Neutrophil (primary cell): Measurements from ENCODE around the gene WNT5B.

Source experiments
- H3K27ac ChIP-seq: fragments of 200-600 bp; sonication (generic); 2 replicates; pipeline ENCODE4 v1.5.1; 2016; ENCODE audit warnings: mild to moderate bottlenecking, moderate library complexity
- H3K27me3 ChIP-seq: fragments of 200-600 bp; sonication (generic); 2 replicates; pipeline ENCODE4 v1.6.0; 2016; ENCODE audit warnings: mild to moderate bottlenecking
- H3K36me3 ChIP-seq: fragments of 200-600 bp; sonication (generic); 2 replicates; pipeline ENCODE4 v1.5.1; 2017
- H3K4me1 ChIP-seq, 2 experiments: fragments of 200-600 bp in 1 of 2; sonication (generic) in 1 of 2; 1 replicate in 1 of 2; 2 replicates in 1 of 2; pipeline versions ENCODE4 v1.5.1 to v1.6.1; 2013 to 2016; ENCODE audit warnings: low read depth in 1 of 2, low read length in 1 of 2, mild to moderate bottlenecking in 1 of 2, moderate library complexity in 1 of 2; ENCODE audit not compliant: control insufficient read depth in 1 of 2, insufficient read depth in 1 of 2
- H3K4me3 ChIP-seq, 2 experiments: fragments of 200-600 bp in 1 of 2; sonication (generic) in 1 of 2; 1 replicate in 1 of 2; 2 replicates in 1 of 2; pipeline ENCODE4 v1.5.1; 2013 to 2016; ENCODE audit warnings: low read depth in 1 of 2, low read length in 1 of 2, mild to moderate bottlenecking in 1 of 2, moderate library complexity in 1 of 2
- H3K9me3 ChIP-seq: fragments of 200-600 bp; sonication (generic); 2 replicates; pipeline ENCODE4 v1.5.1; 2016
- TF ChIP-seq, protein P1 (sequence below): fragments of 200-600 bp; sonication (generic); IDR thresholded peaks from 2 replicates; pipeline ENCODE4 v1.5.1; 2016; ENCODE audit warnings: antibody characterized with exemption

WNT5B gene

DNA sequence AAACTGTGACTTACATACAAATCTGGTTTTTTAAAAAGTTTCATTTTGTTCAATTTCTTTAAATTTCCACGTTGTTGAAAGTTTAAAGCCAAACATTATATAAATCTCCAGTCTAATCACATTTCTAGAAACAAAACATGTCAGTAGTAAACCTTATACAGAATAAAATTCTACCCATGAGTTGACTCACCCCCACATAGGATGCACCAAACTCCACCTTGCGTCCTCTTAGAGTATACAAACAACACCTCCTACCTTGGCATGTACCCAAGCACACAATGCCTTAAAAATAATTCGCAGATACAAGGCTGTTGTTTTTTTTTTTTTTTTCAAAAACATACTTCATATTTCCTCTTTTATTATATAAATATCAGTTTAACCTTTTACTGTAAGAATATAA lies 38.0 kb upstream of the WNT5B start:
- no peak overlapping the region for H3K4me3 ChIP-seq
- peaks cover 36 to 40% of the 10 kb centered on the region in 2 experiments for H3K4me1 ChIP-seq
- no peaks in the 10 kb centered on the region for H3K27me3 ChIP-seq
- no peak overlapping the region for H3K27ac ChIP-seq
- no peaks in the 10 kb centered on the region for H3K9me3 ChIP-seq
- TF ChIP-seq, protein P1, sequence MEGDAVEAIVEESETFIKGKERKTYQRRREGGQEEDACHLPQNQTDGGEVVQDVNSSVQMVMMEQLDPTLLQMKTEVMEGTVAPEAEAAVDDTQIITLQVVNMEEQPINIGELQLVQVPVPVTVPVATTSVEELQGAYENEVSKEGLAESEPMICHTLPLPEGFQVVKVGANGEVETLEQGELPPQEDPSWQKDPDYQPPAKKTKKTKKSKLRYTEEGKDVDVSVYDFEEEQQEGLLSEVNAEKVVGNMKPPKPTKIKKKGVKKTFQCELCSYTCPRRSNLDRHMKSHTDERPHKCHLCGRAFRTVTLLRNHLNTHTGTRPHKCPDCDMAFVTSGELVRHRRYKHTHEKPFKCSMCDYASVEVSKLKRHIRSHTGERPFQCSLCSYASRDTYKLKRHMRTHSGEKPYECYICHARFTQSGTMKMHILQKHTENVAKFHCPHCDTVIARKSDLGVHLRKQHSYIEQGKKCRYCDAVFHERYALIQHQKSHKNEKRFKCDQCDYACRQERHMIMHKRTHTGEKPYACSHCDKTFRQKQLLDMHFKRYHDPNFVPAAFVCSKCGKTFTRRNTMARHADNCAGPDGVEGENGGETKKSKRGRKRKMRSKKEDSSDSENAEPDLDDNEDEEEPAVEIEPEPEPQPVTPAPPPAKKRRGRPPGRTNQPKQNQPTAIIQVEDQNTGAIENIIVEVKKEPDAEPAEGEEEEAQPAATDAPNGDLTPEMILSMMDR = no peak
- no peaks in the 10 kb centered on the region for H3K36me3 ChIP-seq

- Histone ChIP-seq H3K9me3 (no peaks in the 10 kb centered on the region), H3K4me1 (peaks cover 36 to 43% of the 10 kb centered on the region in 2 experiments), H3K4me3 (peak overlapping the region in 1 of 2 experiments; percentile 74), H3K36me3 (no peaks in the 10 kb centered on the region), H3K27me3 (no peaks in the 10 kb centered on the region), H3K27ac (no peak overlapping the region)
- TF ChIP-seq, protein P1 = no peak
Observed at GRCh38 chr12:1591543-1591942, 37.5 kb upstream of the WNT5B start.

GRCh38 chr12:1592444-1593173 lies 36.4 kb upstream of the WNT5B start:
- Histone ChIP-seq H3K27me3 (no peaks in the 10 kb centered on the region), H3K4me3 (peak overlapping the region; percentile 74 to 79), H3K9me3 (no peaks in the 10 kb centered on the region), H3K4me1 (peaks cover 36 to 43% of the 10 kb centered on the region in 2 experiments), H3K36me3 (no peaks in the 10 kb centered on the region), H3K27ac (peak overlapping the region; percentile 93)
- TF ChIP-seq, protein P1 = no peak

DNA sequence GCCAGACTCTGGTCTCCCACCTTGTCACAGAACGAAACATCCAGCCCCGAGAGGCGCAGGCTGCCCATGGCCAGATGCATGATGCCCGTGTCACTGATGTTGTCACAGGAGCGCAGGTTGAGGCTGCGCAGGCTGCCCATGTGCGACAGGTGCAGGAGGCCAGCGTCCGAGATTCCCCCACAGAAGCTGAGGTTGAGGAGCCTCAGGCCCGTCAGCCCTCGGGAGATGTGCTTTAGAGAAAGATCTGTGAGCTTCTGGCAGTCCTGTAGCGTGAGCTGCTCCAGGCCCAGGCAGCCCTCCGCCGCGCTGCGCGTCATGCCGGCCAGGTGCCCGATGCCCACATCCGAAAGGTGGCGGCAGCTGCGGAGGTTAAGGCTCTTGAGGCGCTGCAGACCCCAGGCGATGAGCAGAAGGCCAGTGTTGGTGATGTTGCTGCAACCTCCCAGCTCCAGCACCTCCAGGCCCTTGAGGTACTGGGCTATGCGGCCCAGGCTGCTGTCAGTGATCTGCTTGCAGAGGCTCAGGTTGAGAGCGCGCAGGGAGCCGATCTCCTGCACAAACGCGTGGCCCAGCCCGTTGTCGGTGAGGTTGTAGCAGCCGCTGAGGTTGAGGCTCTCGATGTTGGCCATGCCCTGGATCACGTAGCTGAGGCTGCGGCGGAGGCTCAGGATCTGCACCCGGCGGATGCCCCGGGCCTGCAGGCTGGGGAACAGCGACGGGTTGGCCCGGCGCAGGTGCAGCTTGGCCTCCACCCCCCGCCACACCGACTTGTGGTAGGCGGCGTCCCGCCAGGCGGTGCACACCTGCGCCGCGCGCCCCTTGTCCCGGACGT lies 35.6 kb upstream of the WNT5B start:
- TF ChIP-seq, protein P1 = no peak
- H3K4me3 ChIP-seq = peak overlapping the region; percentile 74 to 79
- no peaks in the 10 kb centered on the region for H3K36me3 ChIP-seq
- peaks cover 36 to 43% of the 10 kb centered on the region in 2 experiments for H3K4me1 ChIP-seq
- no peaks in the 10 kb centered on the region for H3K9me3 ChIP-seq
- H3K27me3 ChIP-seq = no peaks in the 10 kb centered on the region
- peak overlapping the region; percentile 93 for H3K27ac ChIP-seq

- H3K4me1 ChIP-seq = peaks cover 36 to 43% of the 10 kb centered on the region in 2 experiments
- H3K27ac ChIP-seq = peak overlapping the region; percentile 93
- H3K9me3 ChIP-seq = no peaks in the 10 kb centered on the region
- no peaks in the 10 kb centered on the region for H3K36me3 ChIP-seq
- peak overlapping the region; percentile 74 to 79 for H3K4me3 ChIP-seq
- no peaks in the 10 kb centered on the region for H3K27me3 ChIP-seq
- TF ChIP-seq, protein P1 = no peak
Observed at GRCh38 chr12:1594006-1594260, 35.1 kb upstream of the WNT5B start.
